Measurements from ENCODE around the gene SOX13.

DNA sequence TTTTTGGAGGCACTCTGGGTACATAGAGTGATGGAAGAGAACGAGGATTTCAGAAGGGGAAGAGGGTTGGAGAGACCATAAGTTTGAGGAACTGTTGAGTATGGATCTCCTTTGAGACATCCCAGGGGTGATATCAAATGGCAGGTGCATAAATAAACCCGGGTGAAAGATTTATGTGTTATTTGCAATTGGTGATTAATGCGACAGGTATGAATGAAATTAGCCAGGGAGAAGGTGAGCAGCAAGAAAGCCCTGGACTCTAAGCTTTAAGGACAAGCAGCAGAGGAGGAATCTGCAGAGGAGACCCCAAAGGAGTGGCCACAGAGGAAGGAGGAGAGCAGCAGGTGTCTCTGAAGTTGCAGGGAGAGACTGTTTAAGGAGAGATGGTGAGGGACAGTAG, 102.0 kb downstream of the SOX13 start:
- TF ChIP-seq, protein P1, sequence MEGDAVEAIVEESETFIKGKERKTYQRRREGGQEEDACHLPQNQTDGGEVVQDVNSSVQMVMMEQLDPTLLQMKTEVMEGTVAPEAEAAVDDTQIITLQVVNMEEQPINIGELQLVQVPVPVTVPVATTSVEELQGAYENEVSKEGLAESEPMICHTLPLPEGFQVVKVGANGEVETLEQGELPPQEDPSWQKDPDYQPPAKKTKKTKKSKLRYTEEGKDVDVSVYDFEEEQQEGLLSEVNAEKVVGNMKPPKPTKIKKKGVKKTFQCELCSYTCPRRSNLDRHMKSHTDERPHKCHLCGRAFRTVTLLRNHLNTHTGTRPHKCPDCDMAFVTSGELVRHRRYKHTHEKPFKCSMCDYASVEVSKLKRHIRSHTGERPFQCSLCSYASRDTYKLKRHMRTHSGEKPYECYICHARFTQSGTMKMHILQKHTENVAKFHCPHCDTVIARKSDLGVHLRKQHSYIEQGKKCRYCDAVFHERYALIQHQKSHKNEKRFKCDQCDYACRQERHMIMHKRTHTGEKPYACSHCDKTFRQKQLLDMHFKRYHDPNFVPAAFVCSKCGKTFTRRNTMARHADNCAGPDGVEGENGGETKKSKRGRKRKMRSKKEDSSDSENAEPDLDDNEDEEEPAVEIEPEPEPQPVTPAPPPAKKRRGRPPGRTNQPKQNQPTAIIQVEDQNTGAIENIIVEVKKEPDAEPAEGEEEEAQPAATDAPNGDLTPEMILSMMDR (IDR thresholded peaks at IDR 0.05), result no peak
- no peak for TF ChIP-seq POLR2A (IDR thresholded peaks at IDR 0.05)

All from tibial nerve (tissue), 3 donors.